DOHH2 (cell line): ENCODE results near the gene CXCL13.

ENCODE experiments used
- CTCF ChIP-seq: fragments of 200-600 bp; sonication (generic); IDR thresholded peaks from one replicate; pipeline ENCODE4 v1.5.1; 2014; ENCODE audit warnings: antibody characterized with exemption, mild to moderate bottlenecking, low read depth, low read length; ENCODE audit not compliant: poor library complexity, severe bottlenecking
- EZH2phosphoT487 ChIP-seq: fragments of 200-600 bp; sonication (generic); IDR thresholded peaks from 2 replicates; pipeline ENCODE4 v1.6.1; 2017; ENCODE audit warnings: borderline replicate concordance, mild to moderate bottlenecking, antibody characterized with exemption, low read length, moderate library complexity, mixed read lengths

DNA sequence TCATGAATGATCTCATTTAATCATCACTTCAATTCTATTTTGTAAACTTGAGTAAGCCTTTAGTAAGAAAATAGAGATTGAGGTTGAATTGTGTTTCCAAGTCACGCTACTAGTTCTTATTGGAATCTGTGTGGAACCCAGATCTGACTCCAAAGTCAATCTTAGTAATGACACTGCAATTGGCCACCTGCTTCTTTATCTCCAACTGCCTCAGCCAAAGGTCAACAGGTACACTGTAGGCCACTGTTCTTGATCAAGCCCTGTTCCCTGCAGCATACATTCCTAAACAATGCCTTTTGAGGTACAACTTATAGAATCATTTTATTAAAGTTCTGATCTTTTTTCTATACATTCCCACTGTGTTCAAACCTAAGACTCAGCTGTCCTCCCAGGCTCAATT, 45.5 kb upstream of the CXCL13 start:
- TF ChIP-seq CTCF (no peak), EZH2phosphoT487 (no peak)
